ENCODE data around the gene TGFB2.

GRCh38 chr1:218328769-218329168 is 16.4 kb upstream of the TGFB2 start:
- TF ChIP-seq EZH2phosphoT487 (IDR thresholded peaks at IDR 0.05; ENCODE audit: insufficient read depth, low read depth) (no peak), EZH2 (IDR thresholded peaks at IDR 0.05; ENCODE audit: insufficient read depth, poor library complexity, severe bottlenecking) (no peak)

All from GM23248 (cell line).